Measurements from ENCODE around the gene FARS2. TPM values are rescaled to one million over a fixed set of nuclear protein-coding genes. Genes with fewer than 3 reads are reported as not detected.

The FARS2 gene
- total RNA-seq, 1 experiment from 2014 or later = 13.8 TPM

DNA sequence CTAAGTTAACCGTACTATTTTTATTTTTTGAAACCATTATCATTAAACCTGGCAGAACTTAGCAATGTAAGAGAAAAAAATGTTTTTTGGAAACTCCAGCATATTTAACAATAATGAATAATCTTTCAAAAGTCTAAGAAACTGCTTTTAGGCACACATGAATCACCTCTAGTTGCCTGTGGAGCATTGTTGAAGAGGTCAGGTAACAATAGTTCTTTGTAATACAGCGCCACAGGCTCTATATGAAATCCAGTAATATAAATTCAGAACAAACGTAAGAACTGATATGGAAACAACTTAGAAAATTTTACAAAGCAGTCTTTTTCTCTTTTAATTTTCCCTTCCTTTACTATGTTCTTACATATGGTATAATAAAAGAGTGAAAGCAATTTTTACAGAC, 10.9 kb upstream of the FARS2 start:
- POLR2A ChIA-PET = no interaction called here
- ATAC-seq (no peak), DNase-seq (ENCODE audit: low read depth, low spot score) (no peak)
- RAD21 ChIA-PET (ENCODE audit: low non-redundant PET in 1 of 2, low total read pairs in 2 of 2, uncharacterized antibody in 2 of 2, unreplicated experiment in 2 of 2) = no interaction called here
- H2AFZ ChIP-seq (ENCODE audit: low read depth, low read length, poor library complexity, severe bottlenecking) = no peak overlapping the region
- H4K20me1 ChIP-seq (ENCODE audit: insufficient read depth) = no peaks in the 10 kb centered on the region
- H3K9ac ChIP-seq (ENCODE audit: low read length) = no peak overlapping the region
- H3K9me2 ChIP-seq (ENCODE audit: insufficient read depth) = no peaks in the 10 kb centered on the region
- no peak overlapping the region for H3K4me3 ChIP-seq (replicated peaks in 1 of 2; ENCODE audit: low read depth in 1 of 2, low read length in 2 of 2)
- H3K9me3 ChIP-seq (ENCODE audit: control insufficient read depth in 1 of 2, insufficient read depth in 1 of 2, low read depth in 1 of 2, low read length in 2 of 2) = no peaks in the 10 kb centered on the region; a peak in 1 of 4 replicates
- BruUV-seq (replicated peaks) = no TSS peak
- peaks cover 0 to 7% of the 10 kb centered on the region in 2 experiments; a peak in 1 of 4 replicates for H3K4me1 ChIP-seq (ENCODE audit: control insufficient read depth in 1 of 2, insufficient read depth in 2 of 2, low read length in 2 of 2)
- TF ChIP-seq EZH2phosphoT487 (IDR thresholded peaks at IDR 0.05; ENCODE audit: borderline replicate concordance) = no peak
- no peak for TF ChIP-seq POLR2A (IDR thresholded peaks at IDR 0.05; ENCODE audit: borderline replicate concordance, extremely low read depth, insufficient read depth, insufficient read length)
- TF ChIP-seq YY1 (IDR thresholded peaks at IDR 0.05; ENCODE audit: extremely low read depth, insufficient replicate concordance, low read depth, low read length) = no peak
- no peak for TF ChIP-seq ZNF274 (IDR thresholded peaks at IDR 0.05; ENCODE audit: low read depth, low read length)
- TF ChIP-seq TCF7L2 (IDR thresholded peaks at IDR 0.05; ENCODE audit: borderline replicate concordance, extremely low read depth, insufficient read depth, insufficient read length) = no peak
- no peak for TF ChIP-seq CEBPB (IDR thresholded peaks at IDR 0.05; ENCODE audit: low read depth)
- TF ChIP-seq CBX3 (IDR thresholded peaks at IDR 0.05; ENCODE audit: low read depth) = no peak
- no peak for TF ChIP-seq EGR1 (IDR thresholded peaks at IDR 0.05; ENCODE audit: low read depth)
- no peak for TF ChIP-seq SRF (IDR thresholded peaks at IDR 0.05; ENCODE audit: low read depth)
- no peak for TF ChIP-seq ZFX (IDR thresholded peaks at IDR 0.05)
- TF ChIP-seq, protein P1, sequence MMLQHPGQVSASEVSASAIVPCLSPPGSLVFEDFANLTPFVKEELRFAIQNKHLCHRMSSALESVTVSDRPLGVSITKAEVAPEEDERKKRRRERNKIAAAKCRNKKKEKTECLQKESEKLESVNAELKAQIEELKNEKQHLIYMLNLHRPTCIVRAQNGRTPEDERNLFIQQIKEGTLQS (IDR thresholded peaks at IDR 0.05) = no peak
- CTCF ChIA-PET = no interaction called here
- intact Hi-C loops (cut with micrococcal nuclease) = no loop called here
- H3K79me2 ChIP-seq (ENCODE audit: insufficient read depth, low read length) = peaks cover 74% of the 10 kb centered on the region
- peaks cover 0 to 5% of the 10 kb centered on the region in 2 experiments; a peak in 1 of 4 replicates for H3K36me3 ChIP-seq (ENCODE audit: control insufficient read depth in 1 of 2, insufficient read depth in 2 of 2, low read length in 2 of 2)
- no peak overlapping the region for H3K4me2 ChIP-seq (ENCODE audit: low read length)
- no peak overlapping the region for H3K27ac ChIP-seq (ENCODE audit: low read depth, low read length)
- no peaks in the 10 kb centered on the region for H3K27me3 ChIP-seq (ENCODE audit: insufficient read depth, low read length)

DNA sequence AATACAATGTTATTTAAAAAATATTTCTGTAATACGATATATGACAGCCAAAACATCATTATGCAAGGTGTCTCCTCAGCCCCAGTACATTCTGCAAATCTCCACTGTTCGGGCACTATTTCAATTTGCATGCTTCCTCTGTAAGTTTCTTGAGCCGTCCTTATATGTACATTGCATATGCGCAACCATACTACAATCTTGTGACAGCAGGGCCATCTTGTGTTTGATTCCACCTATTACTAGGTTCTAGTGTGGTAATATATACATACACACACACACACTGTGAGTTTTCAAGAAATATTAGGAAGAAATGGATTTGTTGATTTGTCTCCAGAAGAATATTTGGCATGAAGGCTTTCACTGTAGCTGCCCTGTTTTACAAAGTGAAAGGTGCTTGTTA, 10.4 kb upstream of the FARS2 start:
- RAD21 ChIA-PET (ENCODE audit: low non-redundant PET in 1 of 2, low total read pairs in 2 of 2, uncharacterized antibody in 2 of 2, unreplicated experiment in 2 of 2) = no interaction called here
- H3K4me1 ChIP-seq (ENCODE audit: control insufficient read depth in 1 of 2, insufficient read depth in 2 of 2, low read length in 2 of 2) = peaks cover 0 to 7% of the 10 kb centered on the region in 2 experiments; a peak in 1 of 4 replicates
- H3K9ac ChIP-seq (ENCODE audit: low read length) = no peak overlapping the region
- H3K36me3 ChIP-seq (ENCODE audit: control insufficient read depth in 1 of 2, insufficient read depth in 2 of 2, low read length in 2 of 2) = peaks cover 0 to 5% of the 10 kb centered on the region in 2 experiments; a peak in 1 of 4 replicates
- ATAC-seq (no peak), DNase-seq (ENCODE audit: low read depth, low spot score) (no peak)
- intact Hi-C loops (cut with micrococcal nuclease) = no loop called here
- no peaks in the 10 kb centered on the region for H3K27me3 ChIP-seq (ENCODE audit: insufficient read depth, low read length)
- no peak overlapping the region for H3K4me2 ChIP-seq (ENCODE audit: low read length)
- no peaks in the 10 kb centered on the region; a peak in 1 of 4 replicates for H3K9me3 ChIP-seq (ENCODE audit: control insufficient read depth in 1 of 2, insufficient read depth in 1 of 2, low read depth in 1 of 2, low read length in 2 of 2)
- CTCF ChIA-PET = no interaction called here
- no peaks in the 10 kb centered on the region for H3K9me2 ChIP-seq (ENCODE audit: insufficient read depth)
- no peaks in the 10 kb centered on the region for H4K20me1 ChIP-seq (ENCODE audit: insufficient read depth)
- no peak overlapping the region for H3K4me3 ChIP-seq (replicated peaks in 1 of 2; ENCODE audit: low read depth in 1 of 2, low read length in 2 of 2)
- no peak overlapping the region for H3K27ac ChIP-seq (ENCODE audit: low read depth, low read length)
- POLR2A ChIA-PET = no interaction called here
- H3K79me2 ChIP-seq (ENCODE audit: insufficient read depth, low read length) = peaks cover 70% of the 10 kb centered on the region
- BruUV-seq (replicated peaks) = no TSS peak
- no peak overlapping the region for H2AFZ ChIP-seq (ENCODE audit: low read depth, low read length, poor library complexity, severe bottlenecking)
- TF ChIP-seq EZH2 (IDR thresholded peaks at IDR 0.05) = no peak
- TF ChIP-seq JUND (IDR thresholded peaks at IDR 0.05) = no peak
- TF ChIP-seq, protein P2, sequence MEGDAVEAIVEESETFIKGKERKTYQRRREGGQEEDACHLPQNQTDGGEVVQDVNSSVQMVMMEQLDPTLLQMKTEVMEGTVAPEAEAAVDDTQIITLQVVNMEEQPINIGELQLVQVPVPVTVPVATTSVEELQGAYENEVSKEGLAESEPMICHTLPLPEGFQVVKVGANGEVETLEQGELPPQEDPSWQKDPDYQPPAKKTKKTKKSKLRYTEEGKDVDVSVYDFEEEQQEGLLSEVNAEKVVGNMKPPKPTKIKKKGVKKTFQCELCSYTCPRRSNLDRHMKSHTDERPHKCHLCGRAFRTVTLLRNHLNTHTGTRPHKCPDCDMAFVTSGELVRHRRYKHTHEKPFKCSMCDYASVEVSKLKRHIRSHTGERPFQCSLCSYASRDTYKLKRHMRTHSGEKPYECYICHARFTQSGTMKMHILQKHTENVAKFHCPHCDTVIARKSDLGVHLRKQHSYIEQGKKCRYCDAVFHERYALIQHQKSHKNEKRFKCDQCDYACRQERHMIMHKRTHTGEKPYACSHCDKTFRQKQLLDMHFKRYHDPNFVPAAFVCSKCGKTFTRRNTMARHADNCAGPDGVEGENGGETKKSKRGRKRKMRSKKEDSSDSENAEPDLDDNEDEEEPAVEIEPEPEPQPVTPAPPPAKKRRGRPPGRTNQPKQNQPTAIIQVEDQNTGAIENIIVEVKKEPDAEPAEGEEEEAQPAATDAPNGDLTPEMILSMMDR (IDR thresholded peaks at IDR 0.05 in 2 of 3, conservative IDR thresholded peaks at IDR 0.05 in 1 of 3; ENCODE audit: borderline replicate concordance in 1 of 3, insufficient read depth in 1 of 3, low read depth in 2 of 3, low read length in 2 of 3) = no peak
- TF ChIP-seq SP1 (IDR thresholded peaks at IDR 0.05; ENCODE audit: low read depth) = no peak
- TF ChIP-seq EGR1 (IDR thresholded peaks at IDR 0.05; ENCODE audit: low read depth) = no peak
- no peak for TF ChIP-seq SRF (IDR thresholded peaks at IDR 0.05; ENCODE audit: low read depth)
- no peak for TF ChIP-seq EZH2phosphoT487 (IDR thresholded peaks at IDR 0.05; ENCODE audit: borderline replicate concordance)
- no peak for TF ChIP-seq SIN3A (IDR thresholded peaks at IDR 0.05; ENCODE audit: low read depth)
- no peak for TF ChIP-seq ZFX (IDR thresholded peaks at IDR 0.05)
- TF ChIP-seq ZBTB33 (IDR thresholded peaks at IDR 0.05; ENCODE audit: extremely low read depth, insufficient replicate concordance, low read length) = no peak
- no peak for TF ChIP-seq YY1 (IDR thresholded peaks at IDR 0.05; ENCODE audit: extremely low read depth, insufficient replicate concordance, low read depth, low read length)
- no peak for TF ChIP-seq POLR2A (IDR thresholded peaks at IDR 0.05; ENCODE audit: borderline replicate concordance, extremely low read depth, insufficient read depth, insufficient read length)
- TF ChIP-seq TCF7L2 (IDR thresholded peaks at IDR 0.05; ENCODE audit: borderline replicate concordance, extremely low read depth, insufficient read depth, insufficient read length) = no peak

All from HCT116 (cell line).